HFF-Myc (cell line): ENCODE data around the gene FN3KRP.

ENCODE experiments used
- DNase-seq: peaks from one replicate; pipeline ENCODE4 v3.0.0-alpha.2; 2011; ENCODE audit warnings: low read depth; ENCODE audit errors: extremely low read depth
- H3K4me3 ChIP-seq: replicated peaks from 2 replicates; pipeline ENCODE4 v1.5.1; 2011; ENCODE audit warnings: low read depth, mild to moderate bottlenecking, control low read depth, low read length
- TF ChIP-seq, protein P1 (sequence below): IDR thresholded peaks from 2 replicates; pipeline ENCODE4 v1.5.1; 2012; ENCODE audit warnings: mild to moderate bottlenecking, low read depth, low read length, control low read depth; ENCODE audit errors: missing control alignments

Gene FN3KRP

DNA sequence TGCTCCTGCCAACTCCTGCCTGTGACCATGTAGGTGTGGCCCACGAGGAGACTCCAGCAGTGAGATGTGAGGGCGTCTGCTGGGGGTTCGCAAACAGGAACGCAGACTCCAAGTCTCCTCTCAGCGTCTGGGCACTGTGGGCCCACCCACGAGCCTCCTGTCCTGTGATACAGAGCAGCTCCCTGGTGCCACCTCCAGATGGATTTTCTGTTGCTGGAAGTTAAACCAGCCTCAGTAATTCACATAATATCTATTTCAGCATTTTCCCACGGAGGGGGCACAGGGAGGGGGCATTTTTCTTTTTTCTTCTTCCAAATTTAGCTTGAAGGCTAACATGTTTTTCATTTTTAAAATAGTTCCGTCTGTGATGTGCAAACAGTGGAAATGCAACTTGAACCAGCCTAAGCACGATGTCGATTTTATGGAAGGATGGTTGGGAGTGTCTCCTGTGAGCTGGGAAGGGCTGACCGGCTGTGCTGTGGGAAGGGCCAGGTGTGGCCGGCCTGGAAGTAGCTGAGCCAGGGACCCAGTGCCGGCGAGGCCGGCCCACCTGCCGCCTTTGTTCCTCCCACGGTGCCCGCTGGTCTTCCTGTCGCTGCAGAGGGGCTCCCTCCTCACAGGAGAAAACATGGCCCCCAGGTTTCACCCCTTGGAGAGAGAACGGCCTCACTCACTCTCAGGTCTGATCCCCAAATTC lies 14.1 kb upstream of the FN3KRP start:
- TF ChIP-seq, protein P1, sequence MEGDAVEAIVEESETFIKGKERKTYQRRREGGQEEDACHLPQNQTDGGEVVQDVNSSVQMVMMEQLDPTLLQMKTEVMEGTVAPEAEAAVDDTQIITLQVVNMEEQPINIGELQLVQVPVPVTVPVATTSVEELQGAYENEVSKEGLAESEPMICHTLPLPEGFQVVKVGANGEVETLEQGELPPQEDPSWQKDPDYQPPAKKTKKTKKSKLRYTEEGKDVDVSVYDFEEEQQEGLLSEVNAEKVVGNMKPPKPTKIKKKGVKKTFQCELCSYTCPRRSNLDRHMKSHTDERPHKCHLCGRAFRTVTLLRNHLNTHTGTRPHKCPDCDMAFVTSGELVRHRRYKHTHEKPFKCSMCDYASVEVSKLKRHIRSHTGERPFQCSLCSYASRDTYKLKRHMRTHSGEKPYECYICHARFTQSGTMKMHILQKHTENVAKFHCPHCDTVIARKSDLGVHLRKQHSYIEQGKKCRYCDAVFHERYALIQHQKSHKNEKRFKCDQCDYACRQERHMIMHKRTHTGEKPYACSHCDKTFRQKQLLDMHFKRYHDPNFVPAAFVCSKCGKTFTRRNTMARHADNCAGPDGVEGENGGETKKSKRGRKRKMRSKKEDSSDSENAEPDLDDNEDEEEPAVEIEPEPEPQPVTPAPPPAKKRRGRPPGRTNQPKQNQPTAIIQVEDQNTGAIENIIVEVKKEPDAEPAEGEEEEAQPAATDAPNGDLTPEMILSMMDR, result no peak
- no peak for DNase-seq
- H3K4me3 ChIP-seq, result no peak overlapping the region

DNA sequence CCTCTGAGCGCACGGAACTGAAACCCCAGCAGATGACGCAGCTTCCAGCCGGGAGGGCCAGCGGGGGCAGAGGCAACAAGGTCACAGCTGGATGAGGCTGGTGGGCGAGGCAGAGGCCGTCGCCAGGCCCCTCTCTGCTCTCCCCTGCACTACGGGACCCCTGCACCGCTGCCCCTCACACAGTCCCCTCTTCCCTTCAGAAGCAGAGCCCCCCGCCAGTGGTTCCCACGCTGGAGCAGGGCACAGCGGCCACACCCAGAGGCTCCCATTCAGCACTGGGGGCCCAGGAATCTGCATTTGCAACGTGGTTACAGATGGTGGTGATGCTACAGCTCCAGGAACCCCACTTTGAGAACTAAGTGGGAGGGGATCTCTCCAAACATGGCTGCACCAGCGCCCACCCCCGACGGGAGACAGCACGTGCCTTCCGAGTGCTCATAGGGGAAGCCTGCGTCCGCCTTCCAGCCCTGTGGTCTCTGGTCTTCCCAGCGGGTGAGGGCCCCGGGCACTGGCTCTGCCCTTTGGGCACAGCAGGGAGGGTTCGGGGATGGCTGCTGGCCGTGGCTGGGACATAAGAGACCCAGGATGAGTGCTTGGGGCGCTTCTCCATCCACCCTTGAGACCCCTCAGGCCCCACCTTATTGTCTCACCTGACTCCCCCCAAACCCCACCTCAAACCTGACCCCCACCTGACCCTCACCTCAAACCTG lies 13.3 kb upstream of the FN3KRP start:
- TF ChIP-seq, protein P1, result no peak
- no peak overlapping the region for H3K4me3 ChIP-seq
- no peak for DNase-seq

DNA sequence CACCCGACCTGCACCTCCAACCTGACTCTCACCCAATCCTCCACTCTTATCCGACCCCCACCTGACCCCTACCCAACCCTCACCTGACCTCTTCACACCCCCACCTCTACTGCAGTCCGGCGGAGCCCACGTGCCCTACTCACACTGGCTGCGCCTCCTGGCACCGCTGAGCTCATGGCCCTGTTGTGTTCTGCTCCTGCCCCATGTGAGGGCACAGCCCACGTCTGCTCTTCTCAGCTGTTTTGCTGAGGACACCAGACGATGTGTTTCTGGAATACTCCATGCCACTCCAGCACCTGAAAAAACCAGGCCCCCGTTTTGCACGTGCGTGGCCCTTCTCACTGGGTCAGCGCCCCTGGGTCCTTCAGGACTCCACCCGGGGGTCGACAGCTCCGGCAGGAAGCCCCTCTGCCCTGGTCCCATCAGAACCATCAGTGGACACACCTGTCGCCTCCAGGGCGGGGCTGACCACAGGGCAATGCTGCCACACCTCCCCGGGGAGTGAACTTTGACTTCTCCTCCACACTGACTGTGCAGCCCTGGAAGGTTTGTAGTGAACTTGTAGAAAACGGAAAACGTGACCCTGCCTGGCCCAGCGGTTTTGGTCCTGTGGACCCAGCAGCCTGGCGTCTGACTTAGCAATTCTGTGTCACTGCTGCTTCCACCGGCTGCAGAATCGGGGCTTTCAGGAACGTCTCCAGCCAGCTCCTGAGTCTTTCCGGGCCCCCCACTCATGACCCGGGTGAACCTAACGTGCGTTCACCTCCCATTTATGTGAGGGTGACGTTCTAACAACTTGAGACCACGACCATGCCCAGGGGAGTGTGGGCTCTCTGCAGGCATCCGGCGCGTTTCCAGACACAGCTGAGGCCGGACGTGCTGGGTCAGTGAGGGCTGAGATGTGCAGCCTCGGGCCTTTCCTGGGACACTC lies 12.3 kb upstream of the FN3KRP start:
- no peak overlapping the region for H3K4me3 ChIP-seq
- no peak for DNase-seq
- TF ChIP-seq, protein P1, result no peak

DNA sequence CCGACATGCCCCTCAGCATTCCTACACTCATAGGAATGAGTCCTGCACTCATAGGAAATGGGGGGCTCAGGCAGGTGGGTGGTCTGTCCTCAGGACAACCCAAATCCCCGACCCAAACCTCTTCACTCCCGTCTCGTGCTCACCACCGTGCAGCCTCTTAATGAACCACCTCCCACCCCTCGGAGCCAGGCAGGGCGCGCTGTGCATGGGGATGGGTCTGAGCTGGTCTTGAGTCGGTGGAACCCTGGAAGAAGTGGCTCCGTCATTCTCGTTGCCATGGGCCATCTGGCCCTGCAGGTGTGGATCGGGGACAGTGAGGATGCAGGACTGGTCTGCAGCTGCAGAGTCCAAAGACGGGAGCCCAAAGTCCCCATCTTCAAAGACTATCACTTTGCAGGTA lies 11.6 kb upstream of the FN3KRP start:
- TF ChIP-seq, protein P1, result no peak
- H3K4me3 ChIP-seq, result no peak overlapping the region
- no peak for DNase-seq

DNA sequence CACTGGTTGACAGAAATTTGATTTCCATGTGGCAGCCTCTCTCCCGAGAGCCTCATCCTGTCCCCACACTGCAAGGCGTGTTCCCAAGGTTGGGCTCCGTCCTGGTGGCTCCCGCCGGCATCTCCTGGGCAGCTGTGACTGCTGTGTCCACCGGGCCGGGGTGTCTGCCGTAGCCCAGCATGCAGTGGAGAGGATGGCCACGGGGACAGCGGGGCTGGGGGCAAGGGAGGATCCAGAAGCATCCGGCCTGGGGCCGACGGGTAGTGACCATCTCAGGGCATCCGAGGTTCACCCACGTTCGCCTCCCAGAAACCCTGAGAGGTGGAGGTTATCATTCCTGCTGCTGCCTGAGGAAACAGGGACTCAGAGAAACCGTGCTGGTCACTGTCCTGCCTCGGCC lies 10.8 kb upstream of the FN3KRP start:
- TF ChIP-seq, protein P1, result no peak
- no peak overlapping the region for H3K4me3 ChIP-seq
- DNase-seq, result no peak

DNA sequence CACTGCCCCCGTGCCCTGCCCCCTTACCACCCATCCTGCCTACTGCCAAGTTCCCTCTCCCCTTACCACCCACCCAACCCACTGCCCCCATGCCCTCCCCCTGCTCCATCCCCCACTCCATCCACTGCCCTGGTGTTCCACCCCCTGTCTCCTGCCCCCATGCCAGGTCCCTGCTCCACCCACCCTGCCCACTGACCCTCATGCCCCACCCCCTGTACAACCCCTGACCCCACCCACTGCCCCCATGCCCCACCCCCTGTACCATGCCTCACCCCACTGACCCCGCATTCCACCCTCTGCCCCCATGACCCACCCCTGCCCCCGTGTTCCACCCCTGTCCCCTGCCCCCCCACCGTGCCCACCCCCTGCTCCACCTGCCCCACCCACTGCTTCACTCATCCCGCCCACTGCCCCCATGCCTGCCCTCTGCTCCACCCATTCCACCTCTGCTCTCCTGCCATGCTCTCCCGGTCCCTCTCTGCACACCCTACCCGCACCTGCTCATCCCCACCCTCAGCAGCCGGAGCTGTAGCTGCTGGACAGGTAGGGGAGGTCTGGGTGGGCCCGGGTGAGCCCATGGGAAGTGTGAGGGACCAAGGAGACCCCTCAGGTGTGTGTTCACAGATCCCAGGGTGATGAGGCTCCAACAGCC lies 7.4 kb upstream of the FN3KRP start:
- no peak for DNase-seq
- H3K4me3 ChIP-seq, result no peak overlapping the region
- TF ChIP-seq, protein P1, result no peak
